Measurements from ENCODE around the gene PDIA3. TPM values are rescaled to one million over a fixed set of nuclear protein-coding genes. Genes with fewer than 3 reads are reported as not detected.

Gene PDIA3
- total and polyA plus RNA-seq, 2 donors (not counting 1 experiment from before 2014, with no cell fraction given), result 120 to 528 TPM

GRCh38 chr15:43748376-43748775 is 2.1 kb downstream of the PDIA3 start:
- H3K27me3 ChIP-seq (ENCODE audit: control insufficient read depth, insufficient read depth, low read length), result no peaks in the 10 kb centered on the region
- no peaks in the 10 kb centered on the region for H3K9me3 ChIP-seq (ENCODE audit: control insufficient read depth, insufficient read depth, low read depth, low read length)
- H4K20me1 ChIP-seq (ENCODE audit: control insufficient read depth, extremely low read depth, insufficient read depth, low read length), result no peaks in the 10 kb centered on the region
- H2AFZ ChIP-seq (ENCODE audit: low read length), result no peak overlapping the region
- H3K27ac ChIP-seq (ENCODE audit: insufficient read depth, low read length), result no peak overlapping the region
- peak overlapping the region; percentile 44 for H3K4me2 ChIP-seq (ENCODE audit: extremely low read depth, insufficient read depth, low read length)
- H3K9ac ChIP-seq (ENCODE audit: insufficient read depth, low read length), result no peak overlapping the region
- H3K36me3 ChIP-seq (ENCODE audit: control insufficient read depth, insufficient read depth, low read length), result peaks cover 1% of the 10 kb centered on the region
- H3K79me2 ChIP-seq (ENCODE audit: control insufficient read depth, insufficient read depth, low read length), result peaks cover 67% of the 10 kb centered on the region
- no peaks in the 10 kb centered on the region for H3K4me1 ChIP-seq (ENCODE audit: control insufficient read depth, extremely low read depth, insufficient read depth, low read length)
- no peak for TF ChIP-seq CTCF (conservative IDR thresholded peaks at IDR 0.05 in 1 of 2, IDR thresholded peaks at IDR 0.05 in 1 of 2; ENCODE audit: low read depth in 1 of 2, low read length in 2 of 2)
- TF ChIP-seq EZH2 (IDR thresholded peaks at IDR 0.05; ENCODE audit: low read length, missing control alignments), result no peak
- peak; percentile 15 to 36 for DNase-seq (ENCODE audit: low read depth in 2 of 2)
- peak overlapping the region; percentile 62 to 94 (median 82) for H3K4me3 ChIP-seq (replicated peaks in 1 of 4; ENCODE audit: control extremely low read depth in 1 of 4, insufficient read depth in 1 of 4, low read depth in 3 of 4, low read length in 4 of 4)

- peaks cover 76% of the 10 kb centered on the region for H3K79me2 ChIP-seq (ENCODE audit: control insufficient read depth, insufficient read depth, low read length)
- TF ChIP-seq CTCF (conservative IDR thresholded peaks at IDR 0.05 in 1 of 2, IDR thresholded peaks at IDR 0.05 in 1 of 2; ENCODE audit: low read depth in 1 of 2, low read length in 2 of 2) (no peak), EZH2 (IDR thresholded peaks at IDR 0.05; ENCODE audit: low read length, missing control alignments) (no peak)
- peak overlapping the region; percentile 87 for H3K4me2 ChIP-seq (ENCODE audit: extremely low read depth, insufficient read depth, low read length)
- no peaks in the 10 kb centered on the region for H4K20me1 ChIP-seq (ENCODE audit: control insufficient read depth, extremely low read depth, insufficient read depth, low read length)
- H2AFZ ChIP-seq (ENCODE audit: low read length), result no peak overlapping the region
- no peak overlapping the region for H3K27ac ChIP-seq (ENCODE audit: insufficient read depth, low read length)
- H3K36me3 ChIP-seq (ENCODE audit: control insufficient read depth, insufficient read depth, low read length), result peaks cover 1% of the 10 kb centered on the region
- peak overlapping the region in 3 of 4 experiments; percentile 14 to 28 (median 17) for H3K4me3 ChIP-seq (replicated peaks in 1 of 4; ENCODE audit: control extremely low read depth in 1 of 4, insufficient read depth in 1 of 4, low read depth in 3 of 4, low read length in 4 of 4)
- H3K4me1 ChIP-seq (ENCODE audit: control insufficient read depth, extremely low read depth, insufficient read depth, low read length), result no peaks in the 10 kb centered on the region
- H3K9me3 ChIP-seq (ENCODE audit: control insufficient read depth, insufficient read depth, low read depth, low read length), result no peaks in the 10 kb centered on the region
- no peak overlapping the region for H3K9ac ChIP-seq (ENCODE audit: insufficient read depth, low read length)
- H3K27me3 ChIP-seq (ENCODE audit: control insufficient read depth, insufficient read depth, low read length), result no peaks in the 10 kb centered on the region
- DNase-seq (ENCODE audit: low read depth in 2 of 2), result no peak
These were observed 3.6 kb downstream of the PDIA3 start for GRCh38 chr15:43749690-43750345.

GRCh38 chr15:43751885-43752284 is 5.6 kb downstream of the PDIA3 start:
- no peaks in the 10 kb centered on the region for H3K4me1 ChIP-seq (ENCODE audit: control insufficient read depth, extremely low read depth, insufficient read depth, low read length)

More at GRCh38 chr15:43751885-43752284, 5.6 kb downstream of the PDIA3 start:
- Histone ChIP-seq H2AFZ (ENCODE audit: low read length) (no peak overlapping the region), H3K4me2 (ENCODE audit: extremely low read depth, insufficient read depth, low read length) (no peak overlapping the region), H3K4me3 (replicated peaks in 1 of 4; ENCODE audit: control extremely low read depth in 1 of 4, insufficient read depth in 1 of 4, low read depth in 3 of 4, low read length in 4 of 4) (no peak overlapping the region), H3K79me2 (ENCODE audit: control insufficient read depth, insufficient read depth, low read length) (peaks cover 74% of the 10 kb centered on the region), H4K20me1 (ENCODE audit: control insufficient read depth, extremely low read depth, insufficient read depth, low read length) (no peaks in the 10 kb centered on the region), H3K36me3 (ENCODE audit: control insufficient read depth, insufficient read depth, low read length) (peaks cover 3% of the 10 kb centered on the region), H3K9me3 (ENCODE audit: control insufficient read depth, insufficient read depth, low read depth, low read length) (no peaks in the 10 kb centered on the region), H3K9ac (ENCODE audit: insufficient read depth, low read length) (no peak overlapping the region), H3K27ac (ENCODE audit: insufficient read depth, low read length) (no peak overlapping the region), H3K27me3 (ENCODE audit: control insufficient read depth, insufficient read depth, low read length) (no peaks in the 10 kb centered on the region)
- DNase-seq (ENCODE audit: low read depth in 2 of 2), result no peak
- TF ChIP-seq EZH2 (IDR thresholded peaks at IDR 0.05; ENCODE audit: low read length, missing control alignments) (no peak), CTCF (conservative IDR thresholded peaks at IDR 0.05 in 1 of 2, IDR thresholded peaks at IDR 0.05 in 1 of 2; ENCODE audit: low read depth in 1 of 2, low read length in 2 of 2) (no peak)

All from fibroblast of lung (primary cell).